H9 (cell line): ENCODE measurements around the gene ELFN2. TPM values are rescaled to one million over a fixed set of nuclear protein-coding genes. Genes with fewer than 3 reads are reported as not detected.

Source experiments
- DNase-seq: peaks from one replicate; pipeline ENCODE4 v3.0.0-alpha.2; 2017
- H2AFZ ChIP-seq: one replicate; pipeline ENCODE4 v1.6.1; 2013; ENCODE audit warnings: mild to moderate bottlenecking, low read length, control low read depth, moderate library complexity
- H2AK5ac ChIP-seq: 2 replicates; pipeline ENCODE4 v1.6.1; 2013; ENCODE audit warnings: low read length, control low read depth, mixed read lengths; ENCODE audit not compliant: insufficient read length
- H2BK120ac ChIP-seq: one replicate; pipeline ENCODE4 v1.6.1; 2013; ENCODE audit warnings: low read depth, mild to moderate bottlenecking, low read length, control low read depth, inconsistent platforms; ENCODE audit not compliant: poor library complexity, severe bottlenecking
- H2BK12ac ChIP-seq: 2 replicates; pipeline ENCODE4 v1.6.1; 2013; ENCODE audit warnings: low read length, control low read depth, mixed read lengths, low read depth; ENCODE audit not compliant: insufficient read length
- H2BK15ac ChIP-seq: 2 replicates; pipeline ENCODE4 v1.6.1; 2013; ENCODE audit warnings: low read depth, low read length, control low read depth
- H2BK20ac ChIP-seq: one replicate; pipeline ENCODE4 v1.6.1; 2013; ENCODE audit warnings: low read depth, mild to moderate bottlenecking, low read length, control low read depth, inconsistent platforms; ENCODE audit not compliant: poor library complexity, severe bottlenecking
- H2BK5ac ChIP-seq: 2 replicates; pipeline ENCODE4 v1.6.1; 2013; ENCODE audit warnings: low read length, control low read depth, mixed read lengths; ENCODE audit not compliant: insufficient read length
- H3K14ac ChIP-seq: 2 replicates; pipeline ENCODE4 v1.6.1; 2013; ENCODE audit warnings: low read length, control low read depth; ENCODE audit not compliant: insufficient read depth
- H3K18ac ChIP-seq: 2 replicates; pipeline ENCODE4 v1.6.1; 2013; ENCODE audit warnings: low read depth, mild to moderate bottlenecking, mixed read lengths, low read length, control low read depth; ENCODE audit not compliant: insufficient read length
- H3K23ac ChIP-seq: 2 replicates; pipeline ENCODE4 v1.6.1; 2013; ENCODE audit warnings: low read length, control low read depth, mixed read lengths, low read depth; ENCODE audit not compliant: insufficient read length
- H3K23me2 ChIP-seq: 2 replicates; pipeline ENCODE4 v1.6.1; 2013; ENCODE audit warnings: low read depth, mild to moderate bottlenecking, mixed read lengths, low read length, control low read depth; ENCODE audit not compliant: insufficient read length, poor library complexity, severe bottlenecking
- H3K27ac ChIP-seq: 2 replicates; pipeline ENCODE4 v1.5.1; 2013; ENCODE audit warnings: low read length, control low read depth, mixed read lengths, low read depth; ENCODE audit not compliant: insufficient read length
- H3K27me3 ChIP-seq: 2 replicates; pipeline ENCODE4 v1.6.1; 2013; ENCODE audit warnings: low read length, control low read depth, inconsistent platforms; ENCODE audit not compliant: insufficient read depth
- H3K4ac ChIP-seq: 2 replicates; pipeline ENCODE4 v1.6.1; 2013; ENCODE audit warnings: low read depth, mild to moderate bottlenecking, control low read depth, inconsistent platforms, low read length, moderate library complexity
- H3K4me1 ChIP-seq: 2 replicates; pipeline ENCODE4 v1.6.1; 2013; ENCODE audit warnings: low read length, control low read depth, inconsistent platforms; ENCODE audit not compliant: insufficient read depth
- H3K4me2 ChIP-seq: 2 replicates; pipeline ENCODE4 v1.6.1; 2013; ENCODE audit warnings: low read length, control low read depth, mixed read lengths; ENCODE audit not compliant: insufficient read length, insufficient read depth
- H3K56ac ChIP-seq: 2 replicates; pipeline ENCODE4 v1.6.1; 2013; ENCODE audit warnings: low read depth, mild to moderate bottlenecking, mixed read lengths, low read length, control low read depth; ENCODE audit not compliant: insufficient read length
- H3K79me1 ChIP-seq: 2 replicates; pipeline ENCODE4 v1.6.1; 2013; ENCODE audit warnings: low read depth, mild to moderate bottlenecking, moderate library complexity, low read length, control low read depth, inconsistent platforms; ENCODE audit not compliant: insufficient read depth, poor library complexity, severe bottlenecking
- H3K79me2 ChIP-seq: 2 replicates; pipeline ENCODE4 v1.6.1; 2013; ENCODE audit warnings: low read length, control low read depth, inconsistent platforms; ENCODE audit not compliant: insufficient read depth
- H3K9ac ChIP-seq: 2 replicates; pipeline ENCODE4 v1.6.1; 2013; ENCODE audit warnings: low read length, control low read depth, mixed read lengths; ENCODE audit not compliant: insufficient read length; ENCODE audit errors: extremely low read depth
- H3K9me3 ChIP-seq: one replicate; pipeline ENCODE4 v1.6.1; 2013; ENCODE audit warnings: low read depth, low read length, inconsistent platforms; ENCODE audit not compliant: control insufficient read depth
- H3T11ph ChIP-seq: one replicate; pipeline ENCODE4 v1.6.1; 2013; ENCODE audit warnings: mild to moderate bottlenecking, low read length, control low read depth, inconsistent platforms
- H4K20me1 ChIP-seq: one replicate; pipeline ENCODE4 v1.6.1; 2013; ENCODE audit not compliant: control insufficient read depth, insufficient read length, insufficient read depth
- H4K5ac ChIP-seq: 2 replicates; pipeline ENCODE4 v1.6.1; 2013; ENCODE audit warnings: low read depth, mild to moderate bottlenecking, mixed read lengths, low read length, control low read depth; ENCODE audit not compliant: insufficient read length
- H4K8ac ChIP-seq: replicated peaks from 2 replicates; pipeline ENCODE4 v1.6.1; 2013; ENCODE audit warnings: low read length, control low read depth, mixed read lengths, low read depth; ENCODE audit not compliant: insufficient read length
- H4K91ac ChIP-seq: 2 replicates; pipeline ENCODE4 v1.6.1; 2013; ENCODE audit warnings: low read depth, mild to moderate bottlenecking, moderate library complexity, mixed read lengths, low read length, control low read depth; ENCODE audit not compliant: insufficient read length
- H3K27ac Mint-ChIP-seq, 3 experiments: 2 replicates in 2 of 3; 3 replicates in 1 of 3; pipeline ENCODE4 v1.8.0; 2020 to 2021; ENCODE audit warnings: mixed read lengths in 3 of 3, mild to moderate bottlenecking in 1 of 3, moderate library complexity in 1 of 3
- H3K27me3 Mint-ChIP-seq: 2 replicates; pipeline ENCODE4 v1.8.0; 2021; ENCODE audit warnings: low read depth, mild to moderate bottlenecking, moderate library complexity, mixed read lengths
- H3K36me3 Mint-ChIP-seq, 3 experiments: 2 replicates in 2 of 3; 3 replicates in 1 of 3; pipeline ENCODE4 v1.8.0; 2020 to 2021; ENCODE audit warnings: low read depth in 3 of 3, mixed read lengths in 3 of 3; ENCODE audit not compliant: insufficient read depth in 1 of 3
- H3K4me1 Mint-ChIP-seq, 2 experiments: 2 replicates each; pipeline ENCODE4 v1.8.0; 2020; ENCODE audit warnings: mixed read lengths in 2 of 2
- H3K4me3 Mint-ChIP-seq, 2 experiments: 2 replicates in 1 of 2; 3 replicates in 1 of 2; pipeline ENCODE4 v1.8.0; 2020 to 2021; ENCODE audit warnings: mild to moderate bottlenecking in 2 of 2, mixed read lengths in 2 of 2, moderate library complexity in 1 of 2
- H3K9me3 Mint-ChIP-seq, 2 experiments: 2 replicates in 1 of 2; 3 replicates in 1 of 2; pipeline ENCODE4 v1.8.0; 2020; ENCODE audit warnings: mild to moderate bottlenecking in 2 of 2, mixed read lengths in 2 of 2, moderate library complexity in 1 of 2
- WGBS: extraction: QIAGEN DNeasy Blood & Tissue Kit; methylation state at CpG from one replicate; pipeline ENCODE4 v1.1.7; 2013; ENCODE audit warnings: missing lambda C conversion rate, low lambda C conversion rate, mixed read lengths; ENCODE audit not compliant: insufficient read length; ENCODE audit errors: extremely low coverage; 5-methylcytosine and 5-hydroxymethylcytosine counted together
- total RNA-seq: library from RNA; stranded (reverse); gene quantifications from 2 replicates; pipeline ENCODE4 v1.2.1, GENCODE V29; 2021
- TF ChIP-seq, protein P1 (sequence below): fragments of 200-600 bp; sonication (generic); conservative IDR thresholded peaks from 3 replicates; pipeline ENCODE4 v1.8.0; 2021; ENCODE audit warnings: antibody characterized with exemption, mild to moderate bottlenecking

The ELFN2 gene
- total RNA-seq, 1 experiment from 2014 or later: 0.70 TPM

DNA sequence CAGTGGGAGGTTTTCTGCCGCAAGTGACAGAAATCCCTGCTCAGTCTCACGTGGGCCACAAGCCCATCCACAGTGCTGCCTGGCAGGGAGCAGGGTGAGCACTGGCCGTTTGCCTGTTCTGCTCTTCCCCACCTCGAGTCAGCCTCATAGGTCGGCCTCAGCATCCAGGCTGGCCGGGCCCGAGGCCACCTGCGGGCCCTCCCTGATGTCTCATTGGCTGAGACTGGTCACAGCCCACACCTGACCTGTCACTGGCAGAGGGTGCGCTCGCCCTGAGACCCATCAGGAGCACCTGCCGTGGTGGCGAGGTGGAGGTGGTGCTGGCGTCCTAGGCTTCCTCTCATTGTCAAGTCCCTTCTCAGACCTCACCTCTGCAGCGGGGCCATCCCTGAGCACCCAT lies 72.1 kb downstream of the ELFN2 start:
- Mint-ChIP-seq H3K4me1 (peaks cover 14 to 42% of the 10 kb centered on the region in 2 experiments), H3K27ac (no peak overlapping the region), H3K4me3 (no peak overlapping the region), H3K36me3 (no peaks in the 10 kb centered on the region), H3K27me3 (peaks cover 41% of the 10 kb centered on the region), H3K9me3 (no peaks in the 10 kb centered on the region; a peak in 1 of 5 replicates)
- Histone ChIP-seq H3K23ac (no peak overlapping the region), H2AK5ac (no peak overlapping the region), H4K20me1 (no peaks in the 10 kb centered on the region), H3K18ac (no peak overlapping the region), H3K9ac (no peak overlapping the region), H2BK20ac (no peak overlapping the region), H2BK12ac (no peak overlapping the region), H3K9me3 (no peaks in the 10 kb centered on the region), H3K4ac (no peak overlapping the region), H4K8ac (no peak overlapping the region), H2BK5ac (no peak overlapping the region), H3K56ac (no peak overlapping the region), H3K27me3 (no peaks in the 10 kb centered on the region), H4K5ac (no peak overlapping the region), H3K79me1 (no peaks in the 10 kb centered on the region), H3K4me2 (no peak overlapping the region), H2AFZ (no peak overlapping the region), H2BK15ac (no peak overlapping the region), H3K14ac (no peak overlapping the region), H3K4me1 (no peaks in the 10 kb centered on the region), H3T11ph (no peak overlapping the region), H2BK120ac (no peak overlapping the region), H4K91ac (no peak overlapping the region), H3K79me2 (no peaks in the 10 kb centered on the region), H3K27ac (no peak overlapping the region), H3K23me2 (no peaks in the 10 kb centered on the region)
- TF ChIP-seq, protein P1, sequence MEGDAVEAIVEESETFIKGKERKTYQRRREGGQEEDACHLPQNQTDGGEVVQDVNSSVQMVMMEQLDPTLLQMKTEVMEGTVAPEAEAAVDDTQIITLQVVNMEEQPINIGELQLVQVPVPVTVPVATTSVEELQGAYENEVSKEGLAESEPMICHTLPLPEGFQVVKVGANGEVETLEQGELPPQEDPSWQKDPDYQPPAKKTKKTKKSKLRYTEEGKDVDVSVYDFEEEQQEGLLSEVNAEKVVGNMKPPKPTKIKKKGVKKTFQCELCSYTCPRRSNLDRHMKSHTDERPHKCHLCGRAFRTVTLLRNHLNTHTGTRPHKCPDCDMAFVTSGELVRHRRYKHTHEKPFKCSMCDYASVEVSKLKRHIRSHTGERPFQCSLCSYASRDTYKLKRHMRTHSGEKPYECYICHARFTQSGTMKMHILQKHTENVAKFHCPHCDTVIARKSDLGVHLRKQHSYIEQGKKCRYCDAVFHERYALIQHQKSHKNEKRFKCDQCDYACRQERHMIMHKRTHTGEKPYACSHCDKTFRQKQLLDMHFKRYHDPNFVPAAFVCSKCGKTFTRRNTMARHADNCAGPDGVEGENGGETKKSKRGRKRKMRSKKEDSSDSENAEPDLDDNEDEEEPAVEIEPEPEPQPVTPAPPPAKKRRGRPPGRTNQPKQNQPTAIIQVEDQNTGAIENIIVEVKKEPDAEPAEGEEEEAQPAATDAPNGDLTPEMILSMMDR: no peak
- no peak for DNase-seq
- WGBS: no CpG with 5 or more reads among the region's 14 CpGs
